RKO (cell line): Measurements from ENCODE around the gene GHDC.
"Not testable (repeated sequence)": the region's sequence is repeated elsewhere in the genome, so short reads cannot be mapped to it uniquely, and the experiment has no call there.

ENCODE experiments used
- DNase-seq: peaks from one replicate; pipeline ENCODE4 v3.0.0-alpha.2; 2016; ENCODE audit warnings: low spot score

GHDC gene

GRCh38 chr17:42203354-42203753 lies 9.1 kb upstream of the GHDC start:
- no peak for DNase-seq

GRCh38 chr17:42202696-42203095 lies 8.4 kb upstream of the GHDC start:
- no peak for DNase-seq

DNA sequence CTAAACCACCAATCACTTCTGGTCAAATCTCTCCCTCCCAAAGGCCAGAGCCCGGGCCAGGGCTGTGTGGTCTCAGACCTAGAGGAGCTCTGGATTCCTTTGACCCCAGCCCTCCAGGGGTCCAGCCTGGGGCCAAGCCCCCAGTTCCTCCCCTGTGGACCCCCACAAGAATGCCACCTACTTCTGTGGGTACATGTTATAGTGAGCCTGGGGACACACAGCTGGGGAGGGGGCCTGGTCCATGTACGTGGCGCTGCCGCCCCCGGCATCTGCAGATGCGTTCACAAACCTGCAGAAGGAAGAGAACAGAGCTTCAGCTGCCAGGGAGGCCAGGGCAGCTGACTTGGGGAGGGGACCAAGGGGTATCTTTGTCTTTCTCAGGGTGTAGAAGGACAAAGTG lies 7.9 kb upstream of the GHDC start:
- no peak for DNase-seq

GRCh38 chr17:42201458-42201772 lies 7.1 kb upstream of the GHDC start:
- DNase-seq = no peak

- no peak for DNase-seq
Measured at GRCh38 chr17:42200706-42201457, 6.6 kb upstream of the GHDC start.

DNA sequence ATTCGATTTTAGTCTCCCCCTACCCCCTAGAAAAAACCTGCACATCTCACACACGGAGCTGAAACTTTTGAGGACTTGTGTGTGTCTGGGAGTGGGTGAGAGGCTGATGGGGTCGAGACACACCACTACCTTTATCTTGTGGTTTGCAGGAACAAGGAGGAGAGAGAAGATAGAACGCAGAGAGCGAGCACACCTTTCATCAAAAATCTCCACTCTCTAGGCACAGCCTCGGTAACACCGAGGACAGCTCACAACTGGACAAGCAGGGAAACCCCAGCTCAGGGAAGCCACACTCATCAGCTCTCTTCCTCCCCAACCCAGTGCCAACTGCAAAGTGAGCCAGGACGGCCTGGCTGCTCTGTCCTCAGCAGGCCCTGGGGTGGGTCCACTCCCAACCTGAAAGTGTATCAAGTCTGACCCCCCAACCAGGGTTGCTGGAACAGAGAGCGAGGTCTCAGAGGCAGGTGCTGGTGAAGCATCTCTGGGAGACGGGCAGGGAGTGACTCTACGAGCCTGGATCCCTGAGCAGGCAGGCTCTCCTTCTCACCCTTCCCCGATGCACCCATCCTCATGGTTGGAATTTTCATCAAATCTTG lies 5.2 kb upstream of the GHDC start:
- no peak for DNase-seq

- no peak for DNase-seq
Measured at GRCh38 chr17:42198897-42199296, 4.6 kb upstream of the GHDC start.

DNA sequence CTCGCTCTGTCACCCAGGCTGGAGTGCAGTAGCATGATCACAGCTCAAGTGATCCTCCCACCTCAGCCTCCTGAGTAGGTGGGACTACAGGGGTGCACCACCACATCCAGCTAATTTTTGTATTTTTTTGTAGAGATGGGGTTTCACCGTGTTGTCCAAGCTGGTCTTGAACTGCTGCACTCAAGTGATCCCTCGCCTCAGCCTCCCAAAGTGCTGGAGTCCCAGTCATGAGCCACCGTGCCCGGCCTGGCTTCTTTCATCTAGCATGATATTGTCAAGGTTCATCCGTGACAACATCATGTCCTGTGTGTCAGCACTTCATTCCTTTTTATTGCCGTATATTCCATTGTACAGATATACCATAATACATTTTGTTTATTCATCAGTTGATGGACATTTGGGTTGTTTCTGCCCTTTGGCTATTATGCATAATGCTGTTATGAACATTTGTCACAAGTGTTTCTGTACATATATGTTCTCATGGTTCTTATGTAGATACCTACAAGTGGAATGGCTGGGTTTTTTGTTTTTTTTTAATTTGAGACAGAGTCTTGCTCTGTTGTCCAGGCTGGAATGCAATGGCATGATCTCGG lies 3.4 kb upstream of the GHDC start:
- no peak for DNase-seq

GRCh38 chr17:42193216-42193968 lies 902 bp downstream of the GHDC start:
- no peak for DNase-seq

GRCh38 chr17:42192189-42193126 lies 1.8 kb downstream of the GHDC start:
- no peak for DNase-seq

GRCh38 chr17:42191275-42191608 lies 3.1 kb downstream of the GHDC start:
- no peak for DNase-seq

- DNase-seq = no peak
Measured at GRCh38 chr17:42190491-42191274, 3.6 kb downstream of the GHDC start.

DNA sequence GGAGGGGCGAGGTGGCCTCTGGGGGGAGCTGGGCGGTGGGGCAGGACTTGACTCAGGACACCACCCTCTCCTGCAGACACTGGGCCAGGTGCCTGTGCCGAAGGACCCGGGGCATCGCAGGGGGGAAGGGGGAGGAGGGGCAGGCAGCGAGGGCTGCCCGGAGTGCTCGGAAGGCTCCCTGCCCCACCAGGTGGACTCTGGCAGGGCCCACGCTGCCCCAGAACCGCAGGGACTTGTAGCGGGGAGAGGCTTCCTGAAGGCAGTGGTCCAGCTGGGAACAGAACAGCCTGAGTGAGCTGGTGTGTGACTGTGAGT lies 4.7 kb downstream of the GHDC start:
- DNase-seq = no peak

DNA sequence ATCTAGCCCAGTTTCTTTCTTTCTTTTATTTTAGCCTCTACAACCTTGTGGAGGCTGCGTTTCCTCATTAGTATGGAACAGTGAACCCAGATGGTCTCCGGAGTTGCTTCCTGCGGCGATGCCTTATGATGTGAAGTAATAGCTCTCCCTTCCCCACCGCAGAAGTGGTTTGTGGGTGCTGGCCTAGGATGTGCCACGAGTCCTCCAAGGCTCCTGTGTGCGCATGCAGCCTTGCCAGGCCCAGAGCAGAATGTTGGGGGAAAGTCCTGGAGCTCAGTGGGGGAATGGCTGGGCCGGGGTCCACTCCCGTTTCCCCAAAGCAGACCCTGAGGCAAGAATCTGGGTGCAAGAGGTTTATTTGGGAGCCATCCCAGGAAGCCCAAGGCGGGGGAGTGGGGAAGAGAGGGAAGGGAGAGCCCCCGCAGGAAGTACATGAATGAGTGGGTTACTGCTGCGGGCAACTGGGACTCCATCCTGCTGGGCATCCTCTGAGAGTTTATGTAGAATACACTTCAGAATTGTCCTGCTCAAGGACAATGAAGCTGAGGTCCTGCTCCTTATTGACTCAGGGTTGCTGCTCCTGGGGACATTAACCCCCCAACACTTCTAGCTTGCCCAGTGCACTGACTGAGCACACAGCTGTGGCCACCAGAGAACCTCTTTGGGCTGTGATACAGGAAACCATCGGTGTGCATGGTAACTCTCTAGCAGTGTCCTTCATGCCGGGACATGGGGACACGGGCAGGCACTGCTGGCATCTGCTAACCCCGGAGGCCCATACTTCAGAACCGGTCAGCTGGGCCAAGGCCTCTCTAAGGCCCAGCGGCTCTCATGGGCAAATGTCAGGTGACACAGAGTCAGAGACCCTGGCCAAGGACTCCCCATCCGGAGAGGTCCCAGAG lies 5.3 kb downstream of the GHDC start:
- no peak for DNase-seq

DNA sequence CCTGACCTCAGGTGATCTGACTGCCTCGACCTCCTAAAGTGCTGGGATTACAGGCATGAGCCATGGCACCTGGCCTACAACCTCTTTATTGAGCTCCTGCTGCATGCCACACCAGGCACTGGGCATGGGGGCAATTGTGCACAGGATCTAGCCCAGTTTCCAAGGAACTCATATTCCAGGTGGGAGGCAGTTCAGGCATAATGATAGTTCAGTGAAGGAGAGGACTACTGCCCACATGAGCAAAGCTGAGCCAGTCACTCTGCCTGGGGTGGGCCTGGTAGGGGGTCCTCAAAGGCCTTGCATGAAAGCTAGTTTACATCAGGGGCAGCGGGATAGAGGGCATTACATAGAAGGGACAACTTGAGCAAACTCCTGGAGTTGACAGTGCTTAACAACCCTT lies 6.5 kb downstream of the GHDC start:
- DNase-seq = no peak

GRCh38 chr17:42186191-42186590 lies 8.1 kb downstream of the GHDC start:
- DNase-seq = not testable (repeated sequence)

- no peak for DNase-seq
Measured at GRCh38 chr17:42185621-42185930, 8.7 kb downstream of the GHDC start.

GRCh38 chr17:42184713-42185620 lies 9.3 kb downstream of the GHDC start, which contains the start of gene HCRT:
Gene HCRT (minus strand): TSS chr17:42185452. CDS start chr17:42185365, 87 bp downstream.
- no peak for DNase-seq
